K562 (cell line): ENCODE results near the gene CELF4. TPM values are rescaled to one million over a fixed set of nuclear protein-coding genes. Genes with fewer than 3 reads are reported as not detected.

ENCODE experiments used
- ATAC-seq: fragments of 200-7000 bp; cut with Tn5 transposase; 3 replicates; pipeline ENCODE4 v1.9.1; 2020; ENCODE audit warnings: moderate library complexity
- BruUV-seq: library from RNA; stranded (reverse); fragments of 400-500 nt; replicated peaks from 2 replicates; lab custom pipeline; 2021; lab: Mats Ljungman, UMichigan
- CTCF ChIA-PET: fragments of 300-600 bp; formaldehyde crosslinking; extraction: SDS; loops from one replicate; lab custom pipeline; 2021; ENCODE audit warnings: low intra/inter-chr PET ratio; lab: Yijun Ruan, JAX
- POLR2A ChIA-PET: fragments of 300-600, 350-650 bp; sonication (Branson Sonifier 250); formaldehyde crosslinking; extraction: SDS; loops from one replicate; lab custom pipeline; 2021; ENCODE audit warnings: antibody characterized with exemption, inconsistent platforms; lab: Yijun Ruan, JAX
- DNase-seq, 4 experiments: peaks; one replicate each; pipeline versions ENCODE4 v3.0.0 to v3.0.0-alpha.2; 2011 to 2018; ENCODE audit warnings: low spot score in 3 of 4, mixed read lengths in 3 of 4; ENCODE audit errors: extremely low read depth in 1 of 4
- FAIRE-seq: peaks from 2 replicates; lab custom pipeline; 2011; peaks lifted over from hg19 to GRCh38; lab: Jason Lieb, UNC
- H2AFZ ChIP-seq: 2 replicates; pipeline ENCODE4 v1.6.0; 2011; ENCODE audit warnings: low read depth, low read length, control low read depth, inconsistent platforms
- H3K27ac ChIP-seq: fragments of 200-600 bp; 3 replicates; pipeline ENCODE4 v1.8.0; 2011; ENCODE audit warnings: low read depth, mild to moderate bottlenecking, control low read depth, inconsistent platforms, low read length, moderate library complexity, mixed read lengths; ENCODE audit errors: extremely low read depth
- H3K27me3 ChIP-seq, 2 experiments: fragments of 300-600 bp in 1 of 2; 2 replicates in 1 of 2; 3 replicates in 1 of 2; pipeline versions ENCODE4 v1.6.0 to v1.8.0; 2011; ENCODE audit warnings: inconsistent platforms in 2 of 2, low read length in 2 of 2, mild to moderate bottlenecking in 1 of 2, mixed read lengths in 1 of 2, moderate library complexity in 1 of 2; ENCODE audit not compliant: control insufficient read depth in 2 of 2, insufficient read depth in 2 of 2
- H3K36me3 ChIP-seq: fragments of 300-600 bp; 3 replicates; pipeline ENCODE4 v1.8.0; 2011; ENCODE audit warnings: mild to moderate bottlenecking, low read length, inconsistent platforms; ENCODE audit not compliant: control insufficient read depth, insufficient read depth
- H3K4me1 ChIP-seq, 2 experiments: fragments of 200-600 bp in 1 of 2; replicated peaks in 1 of 2; 2 replicates in 1 of 2; 3 replicates in 1 of 2; pipeline versions ENCODE4 v1.5.1 to v1.8.0; 2011; ENCODE audit warnings: inconsistent platforms in 2 of 2, low read length in 2 of 2, mild to moderate bottlenecking in 1 of 2, mixed read lengths in 1 of 2, moderate library complexity in 1 of 2; ENCODE audit not compliant: control insufficient read depth in 2 of 2, insufficient read depth in 2 of 2
- H3K4me2 ChIP-seq: 2 replicates; pipeline ENCODE4 v1.6.1; 2011; ENCODE audit warnings: low read length, control low read depth, inconsistent platforms, mixed read lengths; ENCODE audit not compliant: insufficient read depth
- H3K4me3 ChIP-seq: fragments of 200-600 bp; sonication (generic), shearing (Covaris generic); 2 replicates; pipeline ENCODE4 v1.5.1; 2016; ENCODE audit warnings: control low read depth, inconsistent platforms
- H3K79me2 ChIP-seq: fragments of 200-600 bp; 3 replicates; pipeline ENCODE4 v1.8.0; 2011; ENCODE audit warnings: low read length, inconsistent platforms; ENCODE audit not compliant: control insufficient read depth, insufficient read depth
- H3K9ac ChIP-seq, 2 experiments: 2 replicates each; pipeline versions ENCODE4 v1.6.0 to v1.6.1; 2011; ENCODE audit warnings: low read depth in 2 of 2, low read length in 2 of 2, control low read depth in 1 of 2, inconsistent platforms in 1 of 2, mild to moderate bottlenecking in 1 of 2, mixed read lengths in 1 of 2; ENCODE audit not compliant: insufficient read depth in 1 of 2
- H3K9me1 ChIP-seq: one replicate; pipeline ENCODE4 v1.6.0; 2011; ENCODE audit warnings: inconsistent platforms, mild to moderate bottlenecking, low read length, moderate library complexity; ENCODE audit not compliant: control insufficient read depth, insufficient read depth
- H3K9me3 ChIP-seq: replicated peaks from 2 replicates; pipeline ENCODE4 v1.5.1; 2011; ENCODE audit warnings: low read depth, low read length, inconsistent platforms; ENCODE audit not compliant: control insufficient read depth, insufficient read depth
- H4K20me1 ChIP-seq: replicated peaks from 2 replicates; pipeline ENCODE4 v1.6.1; 2011; ENCODE audit warnings: low read length, inconsistent platforms, mixed read lengths; ENCODE audit not compliant: control insufficient read depth, insufficient read depth
- GABPB2 ChIP-seq: fragments of 250-450 bp; sonication (Bioruptor Pico); conservative IDR thresholded peaks from 2 replicates; pipeline ENCODE4 v1.5.1; 2021; ENCODE audit warnings: mild to moderate bottlenecking
- GTF2A2 ChIP-seq: IDR thresholded peaks from 2 replicates; pipeline ENCODE4 v1.6.1; 2016; ENCODE audit warnings: mild to moderate bottlenecking, missing genetic modification characterization, missing compliant biosample characterization
- ILF3 ChIP-seq: fragments of 450-650 bp; IDR thresholded peaks from 2 replicates; pipeline ENCODE4 v1.6.1; 2018; ENCODE audit warnings: antibody characterized with exemption, mild to moderate bottlenecking, moderate library complexity, borderline replicate concordance
- PHB ChIP-seq: fragments of 250-450 bp; sonication (Bioruptor Pico); IDR thresholded peaks from 2 replicates; pipeline ENCODE4 v1.5.0; 2021
- SAFB ChIP-seq: fragments of 200-400 bp; formaldehyde crosslinking; IDR thresholded peaks from 2 replicates; pipeline ENCODE4 v1.6.1; 2017; ENCODE audit warnings: low read depth, low read length, borderline replicate concordance
- SMAD2 ChIP-seq: fragments of 150-350 bp; IDR thresholded peaks from 2 replicates; pipeline ENCODE4 v1.6.1; 2014; ENCODE audit warnings: low read depth, mild to moderate bottlenecking, low read length
- TAF15 ChIP-seq: fragments of 200-400 bp; formaldehyde crosslinking; IDR thresholded peaks from 2 replicates; pipeline ENCODE4 v1.6.1; 2017; ENCODE audit warnings: mild to moderate bottlenecking, low read depth, low read length, moderate library complexity
- ZNF224 ChIP-seq: sonication (generic); formaldehyde crosslinking; IDR thresholded peaks from 2 replicates; pipeline ENCODE4 v1.8.0; 2022; ENCODE audit warnings: mild to moderate bottlenecking, missing genetic modification reagents
- ZNF239 ChIP-seq: fragments of 250-450 bp; sonication (Bioruptor Pico); IDR thresholded peaks from 2 replicates; pipeline ENCODE4 v1.4.0; 2020; ENCODE audit warnings: mild to moderate bottlenecking
- ZNF445 ChIP-seq: fragments of 250-450 bp; sonication (Bioruptor Pico); IDR thresholded peaks from 2 replicates; pipeline ENCODE4 v1.4.0; 2020; ENCODE audit warnings: low read depth, mild to moderate bottlenecking, moderate library complexity
- ZNF584 ChIP-seq: fragments of 200-800 bp; sonication (Bioruptor generic); IDR thresholded peaks from 2 replicates; pipeline ENCODE4 v1.6.1; 2016; ENCODE audit warnings: low read depth, mild to moderate bottlenecking, missing genetic modification characterization, missing compliant biosample characterization
- ZNF699 ChIP-seq: fragments of 250-450 bp; sonication (Bioruptor Pico); IDR thresholded peaks from 2 replicates; pipeline ENCODE4 v1.8.0; 2021; ENCODE audit warnings: mild to moderate bottlenecking, moderate library complexity; ENCODE audit not compliant: insufficient replicate concordance
- ZSCAN32 ChIP-seq: fragments of 450-650 bp; formaldehyde crosslinking; IDR thresholded peaks from 2 replicates; pipeline ENCODE4 v1.4.0; 2020; ENCODE audit warnings: mild to moderate bottlenecking, moderate library complexity
- WGBS: fragments of 100-300 bp; shearing (Covaris generic); methylation state at CpG from one replicate; pipeline ENCODE4 v1.1.6; 2016; ENCODE audit warnings: low coverage, mixed read lengths; ENCODE audit not compliant: insufficient coverage; ENCODE audit errors: missing lambda C conversion rate; 5-methylcytosine and 5-hydroxymethylcytosine counted together
- in situ Hi-C: fragments of 300-500 bp; cut with MboI; formaldehyde crosslinking; loops from 4 replicates; pipeline ENCODE4 v1.15.0; 2018; ENCODE audit warnings: inconsistent platforms, mixed read lengths
- intact Hi-C: fragments of 100-400 bp; cut with micrococcal nuclease; formaldehyde crosslinking; loops from 2 replicates; pipeline ENCODE4 v1.14.2; 2022
- polyA plus RNA-seq, 8 experiments: library from polyadenylated mRNA; depleted of rRNA in 4 of 8; stranded (reverse) in 5 of 8; unstranded in 3 of 8; fragments of >200 nt; fragmentation: Nextera tagmentation in 2 of 8; fragmentation: Illumina TruSeq in 1 of 8; extraction: Ambion mirVana in 2 of 8; extraction: Trizol in 1 of 8; gene quantifications; 2 replicates each; pipeline versions ENCODE4 v1.2.1 to v1.2.3, GENCODE V29; 2011 to 2014; ENCODE audit warnings: inconsistent platforms in 1 of 8, missing spikeins in 1 of 8
- total RNA-seq, 7 experiments: library from RNA; depleted of rRNA in 6 of 7; stranded (reverse); fragments of >200 nt in 6 of 7; fragmentation: Illumina TruSeq in 2 of 7; extraction: Trizol in 2 of 7; gene quantifications; 2 replicates each; pipeline versions ENCODE4 v1.2.1 to v1.2.3, GENCODE V29; 2011 to 2021; ENCODE audit warnings: low replicate concordance in 1 of 7
- TF ChIP-seq, protein P1 (sequence below): sonication (generic); formaldehyde crosslinking; IDR thresholded peaks from 2 replicates; pipeline ENCODE4 v1.8.0; 2022; ENCODE audit warnings: missing genetic modification reagents, mild to moderate bottlenecking, moderate library complexity, borderline replicate concordance

The CELF4 gene
- total and polyA plus RNA-seq, 9 of the 15 experiments (the other 6 are each of a cell fraction or from before 2014, with no cell fraction given) = 0.04 to 0.24 (median 0.07) TPM; not detected in 3

DNA sequence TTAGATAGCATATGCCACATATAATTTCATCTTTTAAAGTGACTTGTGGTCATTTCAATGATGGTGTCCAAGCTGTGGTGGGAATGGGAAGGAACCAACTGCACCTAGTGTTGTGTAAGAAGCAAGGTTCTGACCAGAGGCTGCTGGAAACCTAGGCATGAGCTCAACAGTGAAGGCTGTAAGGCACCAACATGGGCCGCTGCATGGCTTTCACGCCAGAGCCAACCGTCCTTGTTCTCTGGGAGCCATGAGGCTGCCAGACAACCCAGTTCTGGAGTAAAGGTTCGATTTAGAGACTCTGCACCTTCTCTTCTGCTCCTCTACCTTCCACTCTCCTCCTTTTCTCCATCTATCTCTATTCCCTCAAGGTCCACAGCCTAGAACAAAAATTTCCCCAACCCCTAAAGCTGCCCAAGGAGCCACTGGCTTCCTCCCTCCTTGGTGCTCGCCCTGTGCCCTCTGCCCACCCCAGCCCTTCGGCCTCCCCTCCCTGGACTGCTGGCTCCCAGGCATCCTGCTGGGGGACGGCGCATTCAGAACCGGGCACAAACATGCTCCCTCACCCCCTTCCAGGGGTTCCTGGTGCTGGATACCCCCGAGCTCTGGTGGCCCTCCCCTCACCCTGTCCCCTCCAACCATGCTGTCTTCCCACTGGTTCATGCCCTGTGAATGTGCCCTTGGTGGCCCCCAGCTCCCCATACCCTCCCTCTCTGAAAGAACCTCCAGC, 305.1 kb downstream of the CELF4 start:
- H4K20me1 ChIP-seq = no peaks in the 10 kb centered on the region
- BruUV-seq = no TSS peak
- no peak for DNase-seq
- H3K27me3 ChIP-seq = peaks cover 5 to 14% of the 10 kb centered on the region in 2 experiments; a peak in 2 of 5 replicates
- TF ChIP-seq ZNF584 (no peak), SMAD2 (no peak), ZNF445 (no peak), ZNF239 (CRISPR knock-in tag) (no peak)
- TF ChIP-seq, all 486 proteins: peak for 0
- POLR2A ChIA-PET = interaction anchor here (1.0 to 1.1 kb wide), 2 partner anchors 10 to 12 kb away, joined by 3 to 5 read pairs; no protein-coding TSS in a partner anchor
- in situ Hi-C loops = no loop called here
- H3K9me3 ChIP-seq = no peaks in the 10 kb centered on the region
- no peak overlapping the region for H3K27ac ChIP-seq
- CTCF ChIA-PET = no interaction called here
- FAIRE-seq = no peak
- no peak overlapping the region for H3K4me3 ChIP-seq
- intact Hi-C loops = no loop called here
- under 1% methylated on average over 10 of the region's 10 CpGs for WGBS
- H3K79me2 ChIP-seq = no peaks in the 10 kb centered on the region
- no peaks in the 10 kb centered on the region for H3K36me3 ChIP-seq
- no peak overlapping the region for H3K4me2 ChIP-seq
- ATAC-seq = no peak
- no peak overlapping the region for H2AFZ ChIP-seq
- no peaks in the 10 kb centered on the region for H3K4me1 ChIP-seq
- H3K9me1 ChIP-seq = no peaks in the 10 kb centered on the region
- no peak overlapping the region for H3K9ac ChIP-seq

DNA sequence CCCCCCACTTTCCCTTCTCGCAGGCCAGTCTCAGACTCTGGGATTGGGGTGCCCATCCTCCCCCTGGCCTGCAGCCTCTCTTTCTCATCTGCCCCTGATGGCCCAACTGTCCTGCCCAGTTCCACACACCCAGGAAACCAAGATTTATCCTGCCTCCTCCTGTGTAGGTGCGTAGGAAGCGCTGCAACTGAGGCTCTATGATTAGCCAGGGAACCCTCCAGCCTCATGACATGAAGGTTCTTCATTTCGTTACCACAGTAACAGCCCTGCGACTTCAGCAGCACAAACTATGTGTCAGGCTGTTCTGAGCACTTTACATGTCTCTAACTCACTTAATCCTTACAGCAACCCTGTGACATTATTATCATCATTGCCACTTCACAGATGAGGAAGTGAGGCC, 305.9 kb downstream of the CELF4 start:
- no peaks in the 10 kb centered on the region; a peak in 1 of 5 replicates for H3K4me1 ChIP-seq
- intact Hi-C loops (loop anchor here (10.0 kb wide), 1 partner anchor 315 kb away; no protein-coding TSS in a partner anchor), in situ Hi-C loops (no loop called here)
- BruUV-seq = no TSS peak
- POLR2A ChIA-PET = interaction anchor here (1.0 to 1.1 kb wide), 2 partner anchors 10 to 13 kb away, joined by 3 to 5 read pairs; no protein-coding TSS in a partner anchor
- no peaks in the 10 kb centered on the region for H3K9me1 ChIP-seq
- FAIRE-seq (no peak), ATAC-seq (no peak), DNase-seq (no peak)
- no peak overlapping the region for H3K27ac ChIP-seq
- H3K4me3 ChIP-seq = no peak overlapping the region
- 0% methylated on average over 5 of the region's 5 CpGs for WGBS
- no peaks in the 10 kb centered on the region for H4K20me1 ChIP-seq
- H3K9me3 ChIP-seq = no peaks in the 10 kb centered on the region
- no peak overlapping the region for H3K9ac ChIP-seq
- CTCF ChIA-PET = no interaction called here
- H3K27me3 ChIP-seq = peaks cover 5 to 14% of the 10 kb centered on the region in 2 experiments; a peak in 4 of 5 replicates
- H2AFZ ChIP-seq = no peak overlapping the region
- H3K36me3 ChIP-seq = no peaks in the 10 kb centered on the region
- no peak overlapping the region for H3K4me2 ChIP-seq
- H3K79me2 ChIP-seq = no peaks in the 10 kb centered on the region
- TF ChIP-seq, protein P1, sequence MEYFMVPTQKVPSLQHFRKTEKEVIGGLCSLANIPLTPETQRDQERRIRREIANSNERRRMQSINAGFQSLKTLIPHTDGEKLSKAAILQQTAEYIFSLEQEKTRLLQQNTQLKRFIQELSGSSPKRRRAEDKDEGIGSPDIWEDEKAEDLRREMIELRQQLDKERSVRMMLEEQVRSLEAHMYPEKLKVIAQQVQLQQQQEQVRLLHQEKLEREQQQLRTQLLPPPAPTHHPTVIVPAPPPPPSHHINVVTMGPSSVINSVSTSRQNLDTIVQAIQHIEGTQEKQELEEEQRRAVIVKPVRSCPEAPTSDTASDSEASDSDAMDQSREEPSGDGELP = no peak
- TF ChIP-seq PHB (CRISPR knock-in tag) (no peak), SAFB (no peak), ILF3 (no peak), ZNF699 (no peak), ZSCAN32 (no peak), ZNF224 (CRISPR knock-in tag) (no peak), GABPB2 (no peak), GTF2A2 (tag) (no peak), TAF15 (no peak)
